Endothelial cell of umbilical vein (primary cell): ENCODE results near the gene RMND5B. TPM values are rescaled to one million over a fixed set of nuclear protein-coding genes. Genes with fewer than 3 reads are reported as not detected.

ENCODE experiments used
- BruUV-seq: library from RNA; stranded (reverse); fragments of 400-500 nt; replicated peaks from 2 replicates; lab custom pipeline; 2021; lab: Mats Ljungman, UMichigan
- CTCF ChIA-PET: fragments of 300-600, 350-600 bp; sonication (Branson Sonifier 250); formaldehyde crosslinking; loops from one replicate; lab custom pipeline; 2021; ENCODE audit warnings: antibody characterized with exemption, inconsistent platforms; lab: Charles Lee
- POLR2A ChIA-PET: fragments of 300-600, 350-600 bp; sonication (Branson Sonifier 250); formaldehyde crosslinking; loops from one replicate; lab custom pipeline; 2021; ENCODE audit warnings: antibody characterized with exemption, inconsistent platforms; lab: Charles Lee
- DNase-seq: peaks from one replicate; pipeline ENCODE4 v3.0.0-alpha.2; 2011; ENCODE audit warnings: low read depth, low spot score
- FAIRE-seq: peaks from 2 replicates; lab custom pipeline; 2011; peaks lifted over from hg19 to GRCh38; lab: Jason Lieb, UNC
- H2AFZ ChIP-seq: 2 replicates; pipeline ENCODE4 v1.6.0; 2012; ENCODE audit warnings: low read depth, low read length, control low read depth, inconsistent platforms
- H3K27ac ChIP-seq: 2 replicates; pipeline ENCODE4 v1.5.1; 2011; ENCODE audit warnings: low read depth, mild to moderate bottlenecking, control low read depth, low read length, moderate library complexity; ENCODE audit not compliant: insufficient read depth
- H3K27me3 ChIP-seq, 2 experiments: 2 replicates each; pipeline versions ENCODE4 v1.6.0 to v1.6.1; 2011; ENCODE audit warnings: low read length in 2 of 2, mixed read lengths in 1 of 2; ENCODE audit not compliant: control insufficient read depth in 2 of 2, insufficient read depth in 2 of 2
- H3K36me3 ChIP-seq, 2 experiments: 2 replicates in 1 of 2; 3 replicates in 1 of 2; pipeline ENCODE4 v1.5.1; 2011; ENCODE audit warnings: low read length in 2 of 2, mild to moderate bottlenecking in 1 of 2, moderate library complexity in 1 of 2; ENCODE audit not compliant: control insufficient read depth in 2 of 2, insufficient read depth in 2 of 2; ENCODE audit errors: extremely low read depth in 1 of 2
- H3K4me1 ChIP-seq: 3 replicates; pipeline ENCODE4 v1.5.1; 2011; ENCODE audit warnings: mild to moderate bottlenecking, low read length; ENCODE audit not compliant: control insufficient read depth, insufficient read depth; ENCODE audit errors: extremely low read depth
- H3K4me2 ChIP-seq: 2 replicates; pipeline ENCODE4 v1.6.1; 2011; ENCODE audit warnings: low read length, control low read depth, mixed read lengths; ENCODE audit not compliant: insufficient read depth
- H3K4me3 ChIP-seq, 3 experiments: fragments of 200-600 bp in 1 of 3; sonication (generic), shearing (Covaris generic) in 1 of 3; replicated peaks in 1 of 3; 2 replicates each; pipeline ENCODE4 v1.5.1; 2011 to 2016; ENCODE audit warnings: control low read depth in 3 of 3, low read length in 3 of 3, mild to moderate bottlenecking in 2 of 3, inconsistent platforms in 1 of 3, low read depth in 1 of 3, moderate library complexity in 1 of 3; ENCODE audit not compliant: insufficient read depth in 1 of 3
- H3K79me2 ChIP-seq: 2 replicates; pipeline ENCODE4 v1.6.0; 2012; ENCODE audit warnings: low read length, inconsistent platforms; ENCODE audit not compliant: control insufficient read depth, insufficient read depth
- H3K9ac ChIP-seq: replicated peaks from 2 replicates; pipeline ENCODE3; 2011; ENCODE audit warnings: low read length, control low read depth; ENCODE audit not compliant: insufficient read depth; ENCODE audit errors: extremely low read depth
- H3K9me1 ChIP-seq: replicated peaks from 3 replicates; pipeline ENCODE4 v1.6.0; 2011; ENCODE audit warnings: mild to moderate bottlenecking, low read length; ENCODE audit not compliant: control insufficient read depth, insufficient read depth; ENCODE audit errors: extremely low read depth
- H3K9me3 ChIP-seq: replicated peaks from 2 replicates; pipeline ENCODE4 v1.5.1; 2012; ENCODE audit warnings: low read length, inconsistent platforms; ENCODE audit not compliant: control insufficient read depth, insufficient read depth
- H4K20me1 ChIP-seq: replicated peaks from 2 replicates; pipeline ENCODE3; 2011; ENCODE audit warnings: mild to moderate bottlenecking, low read length; ENCODE audit not compliant: control insufficient read depth, insufficient read depth; ENCODE audit errors: extremely low read depth
- EZH2 ChIP-seq: IDR thresholded peaks from 2 replicates; pipeline ENCODE4 v1.6.1; 2012; ENCODE audit warnings: borderline replicate concordance, low read depth, mild to moderate bottlenecking, moderate library complexity, low read length, inconsistent platforms; ENCODE audit not compliant: severe bottlenecking
- FOS ChIP-seq: IDR thresholded peaks from 2 replicates; pipeline ENCODE4 v1.6.1; 2011; ENCODE audit warnings: mild to moderate bottlenecking, low read length, moderate library complexity, borderline replicate concordance; ENCODE audit not compliant: insufficient read depth
- JUN ChIP-seq: IDR thresholded peaks from 2 replicates; pipeline ENCODE4 v1.6.1; 2011; ENCODE audit warnings: borderline replicate concordance, low read depth; ENCODE audit not compliant: insufficient read length, insufficient read depth
- POLR2A ChIP-seq: IDR thresholded peaks from 2 replicates; pipeline ENCODE4 v1.6.1; 2012; ENCODE audit warnings: low read depth, mild to moderate bottlenecking, control low read depth, low read length
- POLR2AphosphoS5 ChIP-seq: IDR thresholded peaks from 2 replicates; pipeline ENCODE4 v1.6.1; 2012; ENCODE audit warnings: low read depth, mild to moderate bottlenecking, control low read depth, low read length, moderate library complexity; ENCODE audit not compliant: insufficient read depth
- dilution Hi-C: fragments of 300-500 bp; cut with MboI; formaldehyde crosslinking; loops from one replicate; pipeline ENCODE4 v1.15.0; 2019; ENCODE audit warnings: low sequenced_read_pairs; ENCODE audit not compliant: extremely low pct_ligation_motif_present
- intact Hi-C: fragments of 100-400 bp; cut with micrococcal nuclease; formaldehyde crosslinking; loops from one replicate; pipeline ENCODE4 v1.10.0; 2022
- polyA plus RNA-seq, 4 experiments: library from polyadenylated mRNA; depleted of rRNA in 3 of 4; stranded (reverse) in 3 of 4; unstranded in 1 of 4; fragments of >200 nt; gene quantifications; 2 replicates each; pipeline versions ENCODE4 v1.2.1 to v1.2.3, GENCODE V29; 2011 to 2012; ENCODE audit warnings: missing spikeins in 1 of 4
- total RNA-seq: library from RNA; stranded (reverse); gene quantifications from 2 replicates; pipeline ENCODE4 v1.2.3, GENCODE V29; 2021
- TF ChIP-seq, protein P1 (sequence below), 2 donors: IDR thresholded peaks; 1 replicate in 1 of 2; 2 replicates in 1 of 2; pipeline ENCODE4 v1.5.1; 2011; ENCODE audit warnings: low read length in 2 of 2, mild to moderate bottlenecking in 2 of 2, moderate library complexity in 2 of 2, control low read depth in 1 of 2, inconsistent platforms in 1 of 2, low read depth in 1 of 2; ENCODE audit not compliant: insufficient read depth in 1 of 2; ENCODE audit errors: extremely low read depth in 1 of 2

Gene RMND5B
- total and polyA plus RNA-seq, 2 donors (not counting 3 experiments of a cell fraction or from before 2014, with no cell fraction given): 38.2 to 40.2 TPM

DNA sequence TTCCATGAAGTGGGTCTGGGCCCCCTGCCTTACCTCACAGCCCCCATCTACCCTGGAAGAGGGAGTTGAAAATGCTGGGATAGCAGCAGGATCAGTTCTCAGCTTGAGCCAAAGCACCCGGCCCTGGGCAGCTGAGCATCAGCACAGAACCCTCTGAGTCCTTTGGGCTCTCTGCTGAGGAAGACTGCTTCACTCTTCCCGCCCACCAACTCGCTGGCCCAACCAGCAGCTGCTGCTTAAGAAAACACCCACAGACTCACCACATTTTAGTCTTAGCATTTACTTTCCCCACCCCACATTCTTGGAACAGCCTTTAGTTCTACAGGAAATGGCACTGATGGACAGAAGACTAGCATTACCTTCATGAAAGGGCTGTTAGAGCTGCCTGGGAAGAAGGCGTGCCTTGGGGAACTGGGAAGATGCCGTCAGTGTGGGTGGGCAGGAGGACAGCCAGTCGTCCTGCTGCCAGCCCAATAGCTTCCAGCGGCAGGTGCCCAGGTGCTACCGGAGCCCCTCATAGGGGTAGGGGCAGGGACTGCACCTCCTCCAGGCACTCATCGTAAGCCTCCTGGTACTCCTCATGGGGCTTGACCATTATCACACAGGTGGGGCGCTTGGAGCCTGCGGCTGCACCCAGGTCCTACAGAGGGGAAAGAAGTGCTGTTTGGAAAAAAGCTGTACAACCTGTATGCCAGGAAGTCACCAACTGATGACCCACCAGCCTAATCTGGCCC is 18.6 kb downstream of the RMND5B start:
- H3K36me3 ChIP-seq: peaks cover 18 to 39% of the 10 kb centered on the region in 2 experiments
- no peak overlapping the region for H3K4me3 ChIP-seq
- BruUV-seq: no TSS peak
- peaks cover 6% of the 10 kb centered on the region for H3K4me1 ChIP-seq
- POLR2A ChIA-PET: no interaction called here
- DNase-seq (no peak), FAIRE-seq (no peak)
- no peak overlapping the region for H3K4me2 ChIP-seq
- dilution Hi-C loops (no loop called here), intact Hi-C loops (no loop called here)
- CTCF ChIA-PET: interaction anchor here (11.5 kb wide), 1 partner anchor 73 kb away, joined by 200 read pairs; no protein-coding TSS in a partner anchor
- H3K9me3 ChIP-seq: no peaks in the 10 kb centered on the region
- peaks cover 17% of the 10 kb centered on the region for H3K79me2 ChIP-seq
- H3K27ac ChIP-seq: no peak overlapping the region
- no peak overlapping the region for H2AFZ ChIP-seq
- H4K20me1 ChIP-seq: no peaks in the 10 kb centered on the region
- no peaks in the 10 kb centered on the region for H3K9me1 ChIP-seq
- no peak overlapping the region for H3K9ac ChIP-seq
- TF ChIP-seq EZH2 (no peak), POLR2A (no peak), JUN (no peak), FOS (no peak), POLR2AphosphoS5 (no peak)
- TF ChIP-seq, protein P1, sequence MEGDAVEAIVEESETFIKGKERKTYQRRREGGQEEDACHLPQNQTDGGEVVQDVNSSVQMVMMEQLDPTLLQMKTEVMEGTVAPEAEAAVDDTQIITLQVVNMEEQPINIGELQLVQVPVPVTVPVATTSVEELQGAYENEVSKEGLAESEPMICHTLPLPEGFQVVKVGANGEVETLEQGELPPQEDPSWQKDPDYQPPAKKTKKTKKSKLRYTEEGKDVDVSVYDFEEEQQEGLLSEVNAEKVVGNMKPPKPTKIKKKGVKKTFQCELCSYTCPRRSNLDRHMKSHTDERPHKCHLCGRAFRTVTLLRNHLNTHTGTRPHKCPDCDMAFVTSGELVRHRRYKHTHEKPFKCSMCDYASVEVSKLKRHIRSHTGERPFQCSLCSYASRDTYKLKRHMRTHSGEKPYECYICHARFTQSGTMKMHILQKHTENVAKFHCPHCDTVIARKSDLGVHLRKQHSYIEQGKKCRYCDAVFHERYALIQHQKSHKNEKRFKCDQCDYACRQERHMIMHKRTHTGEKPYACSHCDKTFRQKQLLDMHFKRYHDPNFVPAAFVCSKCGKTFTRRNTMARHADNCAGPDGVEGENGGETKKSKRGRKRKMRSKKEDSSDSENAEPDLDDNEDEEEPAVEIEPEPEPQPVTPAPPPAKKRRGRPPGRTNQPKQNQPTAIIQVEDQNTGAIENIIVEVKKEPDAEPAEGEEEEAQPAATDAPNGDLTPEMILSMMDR (IDR thresholded peaks at IDR 0.05; ENCODE audit: extremely low read depth in 1 of 2, insufficient read depth in 1 of 2, low read depth in 1 of 2, low read length in 2 of 2): no peak
- H3K27me3 ChIP-seq: no peaks in the 10 kb centered on the region
